SJCRH30 (cell line): Measurements from ENCODE around the gene TRPM2. TPM values are rescaled to one million over a fixed set of nuclear protein-coding genes. Genes with fewer than 3 reads are reported as not detected.

ENCODE experiments used
- DNase-seq, 2 experiments: peaks; one replicate each; pipeline ENCODE4 v3.0.0-alpha.2; 2015 to 2020
- H3K27ac ChIP-seq: fragments of 250-450 bp; sonication (Bioruptor Pico); 2 replicates; pipeline ENCODE4 v1.5.1; 2020; ENCODE audit warnings: mild to moderate bottlenecking, moderate library complexity
- H3K27me3 ChIP-seq: fragments of 250-450 bp; sonication (Bioruptor Pico); 2 replicates; pipeline ENCODE4 v1.5.1; 2020; ENCODE audit warnings: mild to moderate bottlenecking, moderate library complexity
- H3K36me3 ChIP-seq: fragments of 250-450 bp; sonication (Bioruptor Pico); 2 replicates; pipeline ENCODE4 v1.5.1; 2020; ENCODE audit warnings: mild to moderate bottlenecking, moderate library complexity
- H3K4me1 ChIP-seq: fragments of 250-450 bp; sonication (Bioruptor Pico); 2 replicates; pipeline ENCODE4 v1.5.1; 2020; ENCODE audit warnings: mild to moderate bottlenecking, moderate library complexity
- H3K4me3 ChIP-seq: fragments of 250-450 bp; sonication (Bioruptor Pico); 2 replicates; pipeline ENCODE4 v1.5.1; 2020; ENCODE audit warnings: mild to moderate bottlenecking, moderate library complexity
- H3K9me3 ChIP-seq: fragments of 250-450 bp; sonication (Bioruptor Pico); replicated peaks from 2 replicates; pipeline ENCODE4 v1.5.1; 2020; ENCODE audit warnings: mild to moderate bottlenecking, moderate library complexity
- total RNA-seq: library from RNA; depleted of rRNA; stranded (reverse); fragments of >200 nt; shearing (Covaris generic); gene quantifications from 2 replicates; pipeline ENCODE4 v1.2.3, GENCODE V29; 2014; rRNA removed

The TRPM2 gene
- 0.61 and 0.87 TPM in 2 replicates for total RNA-seq

DNA sequence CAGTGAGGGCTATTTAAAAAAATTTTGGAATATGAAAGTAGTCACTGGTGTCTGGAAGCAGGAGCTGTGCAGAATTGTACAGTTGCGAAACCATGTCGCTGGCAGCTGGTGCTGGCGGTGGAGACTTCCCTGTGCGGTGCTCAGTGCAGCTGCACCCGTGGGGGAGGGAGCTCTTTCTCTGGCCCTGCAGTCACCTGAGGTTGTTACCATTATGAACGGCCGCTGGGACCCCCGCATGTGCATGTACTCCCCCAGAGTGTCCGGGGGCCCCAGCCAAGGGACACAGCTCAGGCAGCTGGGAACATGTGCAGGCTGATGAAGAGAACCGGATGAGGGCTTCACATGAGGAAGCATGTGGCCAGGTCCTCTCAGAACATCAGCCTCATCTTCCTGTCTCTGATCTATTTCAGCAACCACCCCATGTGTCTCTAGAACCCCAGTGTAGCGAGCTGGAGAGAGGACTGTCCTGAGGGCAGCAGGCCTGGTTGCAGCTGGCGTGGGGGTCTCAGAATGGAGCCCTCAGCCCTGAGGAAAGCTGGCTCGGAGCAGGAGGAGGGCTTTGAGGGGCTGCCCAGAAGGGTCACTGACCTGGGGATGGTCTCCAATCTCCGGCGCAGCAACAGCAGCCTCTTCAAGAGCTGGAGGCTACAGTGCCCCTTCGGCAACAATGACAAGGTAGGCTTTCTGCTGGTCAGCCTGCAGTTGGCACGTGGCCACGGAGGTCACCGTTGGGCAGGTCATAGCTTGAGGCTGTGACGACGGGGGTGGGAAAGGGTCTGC is at the start of gene TRPM2:
Gene TRPM2 (plus strand): TSS at position 431 of the 780 bp plus-strand sequence. CDS start 80 bp downstream, at position 511.
- Histone ChIP-seq H3K4me3 (no peak within 1 kb of the TSS), H3K27me3 (no peaks in the 10 kb centered on the region), H3K4me1 (peaks cover 8% of the 10 kb centered on the region), H3K27ac (no peak within 1 kb of the TSS), H3K9me3 (no peaks in the 10 kb centered on the region), H3K36me3 (no peaks in the 10 kb centered on the region)
- no peak for DNase-seq

DNA sequence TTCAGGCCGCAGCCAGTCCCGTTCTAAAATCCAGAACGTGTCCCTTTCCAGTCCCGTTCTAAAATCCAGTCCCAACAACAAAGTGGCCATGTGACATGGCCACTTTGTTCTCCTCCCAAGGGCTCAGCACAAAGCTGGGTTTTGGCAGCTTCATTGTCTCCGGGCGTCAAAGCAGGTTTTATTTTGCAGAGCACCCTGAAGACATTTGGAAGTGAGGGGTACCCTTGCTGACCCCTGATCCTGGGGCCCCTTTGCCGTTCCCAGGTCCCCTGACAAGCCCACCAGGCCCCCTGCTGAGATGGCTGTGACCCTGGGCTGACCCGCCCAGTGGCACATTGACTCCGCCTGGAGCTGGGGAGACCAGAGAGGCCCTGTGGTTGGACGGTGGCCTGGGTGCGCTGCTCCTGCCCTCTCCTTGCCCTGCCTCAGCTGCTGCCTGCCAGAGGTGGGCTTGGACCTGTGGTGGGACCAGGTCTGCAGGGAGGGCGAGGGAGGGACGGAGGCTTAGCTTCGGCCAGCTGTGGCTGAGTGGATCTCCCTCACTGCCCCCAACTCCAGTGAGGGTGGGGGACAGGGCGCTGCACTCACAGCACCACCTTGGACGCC is 49.3 kb upstream of the TRPM2 start:
- Histone ChIP-seq H3K27ac (no peak overlapping the region), H3K4me1 (no peaks in the 10 kb centered on the region)
- no peak for DNase-seq

DNA sequence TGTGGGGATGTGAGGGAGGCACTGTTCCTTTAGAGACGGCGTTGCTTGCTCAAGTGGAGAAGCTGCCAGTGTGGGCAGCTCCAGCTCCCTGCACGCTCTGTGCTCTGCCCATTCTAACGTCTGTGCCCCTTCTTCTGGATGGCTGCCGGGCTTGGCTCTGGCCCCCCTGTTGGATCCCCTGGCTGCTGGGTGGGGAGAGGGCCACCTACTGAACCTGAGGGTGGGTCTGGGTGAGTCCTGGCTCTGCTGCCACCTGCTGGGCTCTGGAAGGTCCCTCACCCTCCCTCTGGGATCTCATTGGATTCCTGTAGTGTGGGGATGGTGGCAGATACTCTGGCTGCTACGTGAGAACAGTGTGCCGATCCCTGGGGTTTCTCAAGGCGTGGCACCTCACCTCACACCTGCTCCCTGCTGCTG is 48.5 kb upstream of the TRPM2 start:
- Histone ChIP-seq H3K4me3 (no peak overlapping the region), H3K27ac (no peak overlapping the region), H3K36me3 (no peaks in the 10 kb centered on the region), H3K27me3 (no peaks in the 10 kb centered on the region), H3K4me1 (no peaks in the 10 kb centered on the region), H3K9me3 (no peaks in the 10 kb centered on the region)
- DNase-seq = peak; percentile 42 to 67

More for the DNA sequence above, 49.3 kb upstream of the TRPM2 start:
- H3K4me3 ChIP-seq = no peak overlapping the region
- no peaks in the 10 kb centered on the region for H3K27me3 ChIP-seq
- no peaks in the 10 kb centered on the region for H3K36me3 ChIP-seq
- H3K9me3 ChIP-seq = no peaks in the 10 kb centered on the region

- DNase-seq = no peak
- H3K36me3 ChIP-seq = no peaks in the 10 kb centered on the region
- H3K27me3 ChIP-seq = no peaks in the 10 kb centered on the region
- H3K27ac ChIP-seq = no peak overlapping the region
- H3K4me1 ChIP-seq = no peaks in the 10 kb centered on the region
- H3K9me3 ChIP-seq = no peaks in the 10 kb centered on the region
- H3K4me3 ChIP-seq = no peak overlapping the region
Measured at GRCh38 chr21:44305691-44306090, 47.7 kb upstream of the TRPM2 start.

DNA sequence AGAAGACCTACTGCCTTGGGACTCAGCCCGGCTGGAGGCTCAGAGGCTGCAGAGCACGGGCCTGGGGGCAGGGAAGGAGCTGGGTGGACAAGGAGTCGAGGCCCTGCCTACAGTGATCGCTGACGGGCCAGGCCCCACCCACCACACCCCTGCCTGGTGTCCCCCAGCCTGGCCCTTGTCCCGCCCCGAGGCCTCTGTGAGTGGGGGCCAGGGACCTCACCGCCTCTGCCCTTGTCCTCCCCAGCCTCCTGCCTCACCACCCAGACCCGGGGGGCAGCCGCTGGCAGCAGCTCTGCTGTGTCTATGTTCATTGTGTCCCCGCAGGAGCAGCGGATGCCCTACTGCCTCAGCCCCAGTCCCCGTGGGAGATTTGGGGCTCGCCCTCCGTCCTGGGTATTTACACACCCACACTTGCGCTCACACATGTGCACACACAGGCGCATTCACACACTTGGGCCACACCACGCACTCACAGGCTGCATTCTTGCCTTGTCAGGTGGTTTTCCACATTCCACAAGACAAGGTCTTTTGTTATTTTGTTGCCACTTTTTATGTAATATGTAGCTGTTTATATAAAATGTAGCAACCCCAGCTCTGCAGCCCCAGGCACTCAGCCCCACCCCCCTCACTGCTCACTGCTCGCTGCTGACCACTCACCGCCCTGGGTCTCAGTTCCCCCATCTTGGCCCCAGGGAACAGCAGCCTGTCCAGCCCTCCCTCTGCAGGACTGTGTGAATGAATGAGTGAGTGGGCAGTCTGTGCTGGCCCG is 46.3 kb upstream of the TRPM2 start:
- H3K36me3 ChIP-seq = 0 out of 2 replicates have a peak, but pooled peaks cover 6% of the 10 kb centered on the region
- no peak overlapping the region for H3K27ac ChIP-seq
- no peaks in the 10 kb centered on the region for H3K4me1 ChIP-seq
- H3K4me3 ChIP-seq = no peak overlapping the region
- DNase-seq = no peak
- no peaks in the 10 kb centered on the region for H3K9me3 ChIP-seq
- H3K27me3 ChIP-seq = no peaks in the 10 kb centered on the region

GRCh38 chr21:44310628-44311507 is 42.6 kb upstream of the TRPM2 start:
- Histone ChIP-seq H3K27me3 (no peaks in the 10 kb centered on the region), H3K4me3 (no peak overlapping the region), H3K27ac (no peak overlapping the region), H3K4me1 (no peaks in the 10 kb centered on the region), H3K9me3 (no peaks in the 10 kb centered on the region), H3K36me3 (0 out of 2 replicates have a peak, but pooled peaks cover 6% of the 10 kb centered on the region)
- DNase-seq = no peak

- H3K4me3 ChIP-seq = no peak overlapping the region
- no peak overlapping the region for H3K27ac ChIP-seq
- H3K4me1 ChIP-seq = no peaks in the 10 kb centered on the region
- no peaks in the 10 kb centered on the region for H3K27me3 ChIP-seq
- DNase-seq = no peak
- no peaks in the 10 kb centered on the region for H3K9me3 ChIP-seq
- 0 out of 2 replicates have a peak, but pooled peaks cover 6% of the 10 kb centered on the region for H3K36me3 ChIP-seq
Measured at GRCh38 chr21:44312089-44312488, 41.3 kb upstream of the TRPM2 start.

- H3K36me3 ChIP-seq = 0 out of 2 replicates have a peak, but pooled peaks cover 6% of the 10 kb centered on the region
- no peak overlapping the region for H3K4me3 ChIP-seq
- H3K9me3 ChIP-seq = no peaks in the 10 kb centered on the region
- H3K4me1 ChIP-seq = no peaks in the 10 kb centered on the region
- no peak overlapping the region for H3K27ac ChIP-seq
- H3K27me3 ChIP-seq = no peaks in the 10 kb centered on the region
- no peak for DNase-seq
Measured at GRCh38 chr21:44312716-44313115, 40.7 kb upstream of the TRPM2 start.

DNA sequence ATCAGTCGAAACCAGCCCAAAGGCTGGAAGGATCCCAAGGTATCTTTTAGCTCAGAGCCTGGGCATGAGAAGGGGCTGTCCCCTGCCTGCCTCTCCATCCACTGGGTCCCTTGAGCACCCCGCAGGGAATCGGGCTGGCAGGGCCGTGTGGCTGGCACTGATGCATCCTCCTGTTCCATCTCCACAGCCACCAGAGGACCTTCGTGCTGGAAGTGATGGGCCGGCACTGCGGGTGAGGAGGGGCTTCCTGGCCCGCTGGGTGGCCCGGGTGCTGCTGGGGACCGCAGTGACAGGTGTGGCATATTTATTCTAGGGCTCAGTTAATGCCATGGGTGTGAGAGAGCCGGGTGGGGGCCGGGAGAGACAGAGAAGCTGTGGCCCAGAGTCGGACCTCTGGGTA is 40.0 kb upstream of the TRPM2 start:
- Histone ChIP-seq H3K36me3 (0 out of 2 replicates have a peak, but pooled peaks cover 6% of the 10 kb centered on the region), H3K4me1 (no peaks in the 10 kb centered on the region), H3K9me3 (no peaks in the 10 kb centered on the region), H3K27me3 (no peaks in the 10 kb centered on the region), H3K27ac (no peak overlapping the region), H3K4me3 (no peak overlapping the region)
- DNase-seq = no peak

GRCh38 chr21:44314128-44314527 is 39.3 kb upstream of the TRPM2 start:
- Histone ChIP-seq H3K4me1 (no peaks in the 10 kb centered on the region), H3K36me3 (0 out of 2 replicates have a peak, but pooled peaks cover 6% of the 10 kb centered on the region), H3K27ac (no peak overlapping the region), H3K9me3 (no peaks in the 10 kb centered on the region), H3K27me3 (no peaks in the 10 kb centered on the region), H3K4me3 (no peak overlapping the region)
- DNase-seq = no peak

GRCh38 chr21:44314561-44314960 is 38.9 kb upstream of the TRPM2 start:
- Histone ChIP-seq H3K27me3 (no peaks in the 10 kb centered on the region), H3K36me3 (0 out of 2 replicates have a peak, but pooled peaks cover 6% of the 10 kb centered on the region), H3K4me1 (no peaks in the 10 kb centered on the region), H3K9me3 (no peaks in the 10 kb centered on the region), H3K27ac (no peak overlapping the region), H3K4me3 (no peak overlapping the region)
- DNase-seq = no peak

DNA sequence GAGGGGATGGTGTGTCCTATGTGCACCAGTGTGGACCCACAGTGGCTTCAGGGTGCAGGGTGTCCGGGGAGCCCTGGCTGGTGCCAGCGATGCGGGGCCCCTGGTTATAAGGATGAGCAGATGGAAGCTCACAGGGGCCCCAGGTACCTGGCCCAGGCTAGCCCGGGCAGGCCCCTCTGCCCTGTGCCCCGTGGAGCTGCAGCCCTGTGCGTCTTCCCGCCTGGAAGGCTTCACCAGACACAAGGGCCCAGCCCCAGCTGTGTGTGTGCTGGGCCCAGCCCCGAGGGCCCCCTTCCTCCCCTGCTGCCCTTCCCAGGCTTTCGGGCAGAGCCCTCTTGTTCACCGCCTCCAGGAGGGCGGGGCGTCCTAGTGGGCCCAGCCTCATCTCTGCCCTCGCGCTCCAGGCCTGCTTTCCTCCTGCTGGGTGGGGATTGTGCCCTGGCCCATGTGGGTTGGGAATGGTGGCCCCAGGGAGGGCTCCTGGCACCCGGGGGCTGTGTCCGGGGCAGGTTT is 37.7 kb upstream of the TRPM2 start:
- H3K27me3 ChIP-seq = no peaks in the 10 kb centered on the region

GRCh38 chr21:44316277-44316900 is 37.0 kb upstream of the TRPM2 start:
- no peak for DNase-seq
- no peaks in the 10 kb centered on the region for H3K27me3 ChIP-seq
- 0 out of 2 replicates have a peak, but pooled peaks cover under 1% of the 10 kb centered on the region for H3K36me3 ChIP-seq

More for the DNA sequence above, 37.7 kb upstream of the TRPM2 start:
- Histone ChIP-seq H3K27ac (no peak overlapping the region), H3K4me1 (no peaks in the 10 kb centered on the region), H3K9me3 (no peaks in the 10 kb centered on the region), H3K36me3 (0 out of 2 replicates have a peak, but pooled peaks cover 6% of the 10 kb centered on the region), H3K4me3 (no peak overlapping the region)
- DNase-seq = no peak

More at GRCh38 chr21:44316277-44316900, 37.0 kb upstream of the TRPM2 start:
- Histone ChIP-seq H3K4me3 (no peak overlapping the region), H3K9me3 (no peaks in the 10 kb centered on the region), H3K27ac (no peak overlapping the region), H3K4me1 (no peaks in the 10 kb centered on the region)
